OCI-LY7 (cell line): ENCODE results near the gene SH2D6.

Experiments
- CTCF ChIP-seq: fragments of 200-600 bp; sonication (generic); conservative IDR thresholded peaks from 2 replicates; pipeline ENCODE4 v1.5.1; 2014; ENCODE audit warnings: mild to moderate bottlenecking, antibody characterized with exemption, low read length, moderate library complexity, mixed read lengths
- EZH2phosphoT487 ChIP-seq: fragments of 200-600 bp; sonication (generic); IDR thresholded peaks from 2 replicates; pipeline ENCODE4 v1.6.1; 2018; ENCODE audit warnings: low read depth, borderline replicate concordance, mild to moderate bottlenecking, mixed run types, antibody characterized with exemption, low read length, moderate library complexity, mixed read lengths

- no peak for TF ChIP-seq CTCF
- no peak for TF ChIP-seq EZH2phosphoT487
These were observed 20.5 kb downstream of the SH2D6 start for GRCh38 chr2:85439025-85439472.
